ENCODE measurements around the gene RET. TPM values are rescaled to one million over a fixed set of nuclear protein-coding genes. Genes with fewer than 3 reads are reported as not detected.

RET gene
- total RNA-seq, 2 experiments from 2014 or later: 0.22 TPM; not detected in 1

- no peaks in the 10 kb centered on the region for H3K9me3 Mint-ChIP-seq
- no peak overlapping the region for H3K27ac Mint-ChIP-seq
- DNase-seq: peak; percentile 4
- H3K4me3 Mint-ChIP-seq: no peak overlapping the region
- no peak for ATAC-seq (ENCODE audit: low read depth)
- H3K4me1 Mint-ChIP-seq: no peaks in the 10 kb centered on the region
- POLR2A ChIA-PET: no interaction called here
- no peaks in the 10 kb centered on the region for H3K36me3 Mint-ChIP-seq
- peaks cover 16% of the 10 kb centered on the region for H3K27me3 Mint-ChIP-seq
Observed at GRCh38 chr10:43049081-43049551, 27.8 kb upstream of the RET start.

GRCh38 chr10:43050011-43050410, 26.9 kb upstream of the RET start:
- DNase-seq: no peak
- Mint-ChIP-seq H3K36me3 (no peaks in the 10 kb centered on the region), H3K4me1 (no peaks in the 10 kb centered on the region), H3K9me3 (no peaks in the 10 kb centered on the region), H3K4me3 (no peak overlapping the region), H3K27me3 (peaks cover 18% of the 10 kb centered on the region), H3K27ac (no peak overlapping the region)
- ATAC-seq (ENCODE audit: low read depth): no peak
- POLR2A ChIA-PET: no interaction called here

- Mint-ChIP-seq H3K27me3 (peaks cover 25% of the 10 kb centered on the region), H3K4me1 (no peaks in the 10 kb centered on the region)
Observed at GRCh38 chr10:43053825-43054224, 23.0 kb upstream of the RET start.

GRCh38 chr10:43054593-43054992, 22.3 kb upstream of the RET start:
- H3K9me3 Mint-ChIP-seq: no peaks in the 10 kb centered on the region
- no peak overlapping the region for H3K27ac Mint-ChIP-seq
- no peaks in the 10 kb centered on the region for H3K4me1 Mint-ChIP-seq
- no peak for DNase-seq
- POLR2A ChIA-PET: no interaction called here
- no peak for ATAC-seq (ENCODE audit: low read depth)
- H3K27me3 Mint-ChIP-seq: peaks cover 25% of the 10 kb centered on the region
- H3K4me3 Mint-ChIP-seq: no peak overlapping the region
- no peaks in the 10 kb centered on the region for H3K36me3 Mint-ChIP-seq

More at GRCh38 chr10:43053825-43054224, 23.0 kb upstream of the RET start:
- no peak overlapping the region for H3K27ac Mint-ChIP-seq
- H3K9me3 Mint-ChIP-seq: no peaks in the 10 kb centered on the region
- H3K36me3 Mint-ChIP-seq: no peaks in the 10 kb centered on the region
- POLR2A ChIA-PET: no interaction called here
- no peak for ATAC-seq (ENCODE audit: low read depth)
- no peak for DNase-seq
- no peak overlapping the region for H3K4me3 Mint-ChIP-seq

GRCh38 chr10:43055217-43055616, 21.7 kb upstream of the RET start:
- Mint-ChIP-seq H3K4me1 (no peaks in the 10 kb centered on the region), H3K4me3 (no peak overlapping the region), H3K27me3 (peaks cover 21% of the 10 kb centered on the region), H3K9me3 (no peaks in the 10 kb centered on the region), H3K27ac (no peak overlapping the region), H3K36me3 (no peaks in the 10 kb centered on the region)
- DNase-seq (no peak), ATAC-seq (ENCODE audit: low read depth) (no peak)
- POLR2A ChIA-PET: no interaction called here

GRCh38 chr10:43055991-43056567, 20.8 kb upstream of the RET start:
- no peak overlapping the region for H3K4me3 Mint-ChIP-seq
- POLR2A ChIA-PET: no interaction called here
- no peaks in the 10 kb centered on the region for H3K4me1 Mint-ChIP-seq
- no peaks in the 10 kb centered on the region for H3K36me3 Mint-ChIP-seq
- no peak overlapping the region for H3K27ac Mint-ChIP-seq
- no peaks in the 10 kb centered on the region for H3K9me3 Mint-ChIP-seq
- peak; percentile 17 for DNase-seq
- peaks cover 16% of the 10 kb centered on the region for H3K27me3 Mint-ChIP-seq
- no peak for ATAC-seq (ENCODE audit: low read depth)

- ATAC-seq (ENCODE audit: low read depth) (no peak), DNase-seq (peak; percentile 17)
- POLR2A ChIA-PET: no interaction called here
- Mint-ChIP-seq H3K4me1 (no peaks in the 10 kb centered on the region), H3K9me3 (no peaks in the 10 kb centered on the region), H3K4me3 (no peak overlapping the region), H3K27me3 (peaks cover 16% of the 10 kb centered on the region), H3K27ac (no peak overlapping the region), H3K36me3 (no peaks in the 10 kb centered on the region)
Observed at GRCh38 chr10:43056568-43057011, 20.3 kb upstream of the RET start.

GRCh38 chr10:43057231-43057711, 19.6 kb upstream of the RET start:
- peak; percentile 15 for DNase-seq
- POLR2A ChIA-PET: no interaction called here
- Mint-ChIP-seq H3K27me3 (peaks cover 13% of the 10 kb centered on the region), H3K27ac (no peak overlapping the region), H3K4me3 (no peak overlapping the region), H3K4me1 (no peaks in the 10 kb centered on the region), H3K9me3 (no peaks in the 10 kb centered on the region), H3K36me3 (no peaks in the 10 kb centered on the region)
- no peak for ATAC-seq (ENCODE audit: low read depth)

GRCh38 chr10:43057831-43058340, 19.0 kb upstream of the RET start:
- Mint-ChIP-seq H3K4me1 (no peaks in the 10 kb centered on the region), H3K4me3 (no peak overlapping the region), H3K27me3 (peaks cover 13% of the 10 kb centered on the region), H3K36me3 (no peaks in the 10 kb centered on the region), H3K27ac (no peak overlapping the region), H3K9me3 (no peaks in the 10 kb centered on the region)
- DNase-seq (peak; percentile 8), ATAC-seq (ENCODE audit: low read depth) (no peak)
- POLR2A ChIA-PET: no interaction called here

- H3K36me3 Mint-ChIP-seq: no peaks in the 10 kb centered on the region
- no peak overlapping the region for H3K4me3 Mint-ChIP-seq
- ATAC-seq (ENCODE audit: low read depth) (no peak), DNase-seq (peak; percentile 11)
- H3K9me3 Mint-ChIP-seq: no peaks in the 10 kb centered on the region
- H3K27me3 Mint-ChIP-seq: peaks cover 9% of the 10 kb centered on the region
- POLR2A ChIA-PET: no interaction called here
- no peaks in the 10 kb centered on the region for H3K4me1 Mint-ChIP-seq
- no peak overlapping the region for H3K27ac Mint-ChIP-seq
Observed at GRCh38 chr10:43058716-43059335, 18.0 kb upstream of the RET start.

- no peaks in the 10 kb centered on the region for H3K36me3 Mint-ChIP-seq
- peaks cover 9% of the 10 kb centered on the region for H3K27me3 Mint-ChIP-seq
- ATAC-seq (ENCODE audit: low read depth): no peak
- no peaks in the 10 kb centered on the region for H3K4me1 Mint-ChIP-seq
- no peak overlapping the region for H3K27ac Mint-ChIP-seq
- POLR2A ChIA-PET: no interaction called here
- H3K9me3 Mint-ChIP-seq: no peaks in the 10 kb centered on the region
- DNase-seq: no peak
- no peak overlapping the region for H3K4me3 Mint-ChIP-seq
Observed at GRCh38 chr10:43059336-43059720, 17.5 kb upstream of the RET start.

GRCh38 chr10:43059828-43060227, 17.0 kb upstream of the RET start:
- H3K9me3 Mint-ChIP-seq: no peaks in the 10 kb centered on the region
- ATAC-seq (ENCODE audit: low read depth): no peak

GRCh38 chr10:43060291-43060690, 16.6 kb upstream of the RET start:
- no peaks in the 10 kb centered on the region for H3K9me3 Mint-ChIP-seq
- H3K36me3 Mint-ChIP-seq: no peaks in the 10 kb centered on the region
- POLR2A ChIA-PET: no interaction called here
- H3K4me3 Mint-ChIP-seq: no peak overlapping the region
- H3K27me3 Mint-ChIP-seq: peaks cover 4% of the 10 kb centered on the region
- ATAC-seq (ENCODE audit: low read depth) (no peak), DNase-seq (no peak)
- H3K4me1 Mint-ChIP-seq: no peaks in the 10 kb centered on the region
- no peak overlapping the region for H3K27ac Mint-ChIP-seq

More at GRCh38 chr10:43059828-43060227, 17.0 kb upstream of the RET start:
- peaks cover 9% of the 10 kb centered on the region for H3K27me3 Mint-ChIP-seq
- no peaks in the 10 kb centered on the region for H3K4me1 Mint-ChIP-seq
- H3K27ac Mint-ChIP-seq: no peak overlapping the region
- POLR2A ChIA-PET: no interaction called here
- no peak overlapping the region for H3K4me3 Mint-ChIP-seq
- DNase-seq: no peak
- no peaks in the 10 kb centered on the region for H3K36me3 Mint-ChIP-seq

- ATAC-seq (ENCODE audit: low read depth): no peak
- H3K27ac Mint-ChIP-seq: no peak overlapping the region
- H3K36me3 Mint-ChIP-seq: no peaks in the 10 kb centered on the region
- DNase-seq: no peak
- H3K4me1 Mint-ChIP-seq: no peaks in the 10 kb centered on the region
- H3K27me3 Mint-ChIP-seq: peaks cover 3% of the 10 kb centered on the region
- POLR2A ChIA-PET: no interaction called here
- no peak overlapping the region for H3K4me3 Mint-ChIP-seq
- H3K9me3 Mint-ChIP-seq: no peaks in the 10 kb centered on the region
Observed at GRCh38 chr10:43061331-43061730, 15.5 kb upstream of the RET start.
